Parathyroid adenoma (tissue), 2 donors: ENCODE results near the gene FAM241A.

ENCODE experiments used
- H2AFZ ChIP-seq: fragments of 300-600 bp; sonication (generic); one replicate; pipeline ENCODE4 v1.7.0; 2017; ENCODE audit warnings: antibody characterized with exemption, mild to moderate bottlenecking
- H3K27ac ChIP-seq: fragments of 300-600 bp; sonication (generic); one replicate; pipeline ENCODE4 v1.7.0; 2017
- H3K27me3 ChIP-seq: fragments of 300-600 bp; sonication (generic); one replicate; pipeline ENCODE4 v1.7.0; 2017; ENCODE audit warnings: low read length; ENCODE audit not compliant: control insufficient read depth, insufficient read depth
- H3K36me3 ChIP-seq: fragments of 300-600 bp; sonication (generic); one replicate; pipeline ENCODE4 v1.7.0; 2017; ENCODE audit warnings: low read length; ENCODE audit not compliant: control insufficient read depth, insufficient read depth
- H3K4me1 ChIP-seq: fragments of 300-600 bp; sonication (generic); one replicate; pipeline ENCODE4 v1.7.0; 2017; ENCODE audit warnings: control low read depth
- H3K4me2 ChIP-seq: fragments of 300-600 bp; sonication (generic); one replicate; pipeline ENCODE4 v1.7.0; 2017; ENCODE audit warnings: low read length
- H3K4me3 ChIP-seq: fragments of 300-600 bp; sonication (generic); one replicate; pipeline ENCODE4 v1.7.0; 2017; ENCODE audit warnings: low read depth, low read length
- H3K79me2 ChIP-seq: fragments of 300-600 bp; sonication (generic); one replicate; pipeline ENCODE4 v1.7.0; 2017; ENCODE audit warnings: control low read depth
- H3K9ac ChIP-seq: fragments of 300-600 bp; sonication (generic); one replicate; pipeline ENCODE4 v1.7.0; 2017; ENCODE audit warnings: mild to moderate bottlenecking
- H3K9me3 ChIP-seq: fragments of 300-600 bp; sonication (generic); one replicate; pipeline ENCODE4 v1.7.0; 2017; ENCODE audit warnings: low read length; ENCODE audit not compliant: control insufficient read depth
- TF ChIP-seq, protein P1 (sequence below): fragments of 300-600 bp; sonication (generic); IDR thresholded peaks from one replicate; pipeline ENCODE4 v1.7.0; 2017; ENCODE audit warnings: antibody characterized with exemption, mild to moderate bottlenecking
- donor health status: primary hyperparathyroidism.

FAM241A gene

DNA sequence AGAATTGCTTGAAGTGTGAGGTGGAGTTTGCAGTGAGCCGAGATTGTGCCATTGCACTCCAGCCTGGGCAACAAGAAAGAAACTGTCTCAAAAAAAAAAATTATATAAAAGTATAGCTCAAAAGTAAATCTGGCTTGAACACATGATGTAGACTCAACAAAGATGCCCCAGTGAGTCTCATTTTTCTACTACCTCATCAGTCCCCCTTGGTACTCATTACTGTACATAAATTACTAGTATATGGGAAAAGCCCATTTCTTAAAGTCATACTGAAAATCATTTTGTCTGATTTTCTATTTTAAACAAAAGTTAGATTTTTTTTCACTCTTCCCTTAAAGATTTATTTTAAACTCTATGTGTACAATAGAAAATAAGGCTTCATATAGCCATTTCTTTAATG is 39.2 kb downstream of the FAM241A start:
- no peaks in the 10 kb centered on the region for H3K9me3 ChIP-seq
- H3K36me3 ChIP-seq: no peaks in the 10 kb centered on the region
- H3K9ac ChIP-seq: no peak overlapping the region
- no peak overlapping the region for H3K4me3 ChIP-seq
- TF ChIP-seq, protein P1, sequence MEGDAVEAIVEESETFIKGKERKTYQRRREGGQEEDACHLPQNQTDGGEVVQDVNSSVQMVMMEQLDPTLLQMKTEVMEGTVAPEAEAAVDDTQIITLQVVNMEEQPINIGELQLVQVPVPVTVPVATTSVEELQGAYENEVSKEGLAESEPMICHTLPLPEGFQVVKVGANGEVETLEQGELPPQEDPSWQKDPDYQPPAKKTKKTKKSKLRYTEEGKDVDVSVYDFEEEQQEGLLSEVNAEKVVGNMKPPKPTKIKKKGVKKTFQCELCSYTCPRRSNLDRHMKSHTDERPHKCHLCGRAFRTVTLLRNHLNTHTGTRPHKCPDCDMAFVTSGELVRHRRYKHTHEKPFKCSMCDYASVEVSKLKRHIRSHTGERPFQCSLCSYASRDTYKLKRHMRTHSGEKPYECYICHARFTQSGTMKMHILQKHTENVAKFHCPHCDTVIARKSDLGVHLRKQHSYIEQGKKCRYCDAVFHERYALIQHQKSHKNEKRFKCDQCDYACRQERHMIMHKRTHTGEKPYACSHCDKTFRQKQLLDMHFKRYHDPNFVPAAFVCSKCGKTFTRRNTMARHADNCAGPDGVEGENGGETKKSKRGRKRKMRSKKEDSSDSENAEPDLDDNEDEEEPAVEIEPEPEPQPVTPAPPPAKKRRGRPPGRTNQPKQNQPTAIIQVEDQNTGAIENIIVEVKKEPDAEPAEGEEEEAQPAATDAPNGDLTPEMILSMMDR: no peak
- no peak overlapping the region for H3K27ac ChIP-seq
- no peak overlapping the region for H2AFZ ChIP-seq
- no peak overlapping the region for H3K4me2 ChIP-seq
- H3K27me3 ChIP-seq: no peaks in the 10 kb centered on the region
- H3K79me2 ChIP-seq: no peaks in the 10 kb centered on the region
- H3K4me1 ChIP-seq: no peaks in the 10 kb centered on the region

DNA sequence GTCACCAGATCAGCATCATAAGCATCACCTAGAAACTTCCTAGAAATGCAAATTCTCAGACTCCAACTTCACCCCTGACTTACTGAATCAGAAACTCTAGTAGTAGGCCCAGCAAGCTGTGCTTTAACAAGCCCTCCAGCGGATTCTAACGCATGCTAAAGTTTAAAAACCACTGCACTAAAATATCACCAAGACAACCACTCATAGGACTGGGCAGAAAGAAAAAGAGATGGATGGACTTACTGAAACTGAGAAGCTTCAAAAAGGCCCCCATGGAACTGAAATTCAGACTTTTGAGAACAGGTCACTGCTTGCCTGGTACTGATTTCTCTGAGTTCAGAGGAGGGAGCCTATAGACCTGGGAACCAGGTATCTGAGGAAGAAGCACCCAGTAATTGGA is 40.1 kb downstream of the FAM241A start:
- TF ChIP-seq, protein P1: no peak
- H3K4me3 ChIP-seq: no peak overlapping the region
- H3K27me3 ChIP-seq: no peaks in the 10 kb centered on the region
- no peaks in the 10 kb centered on the region for H3K79me2 ChIP-seq
- no peaks in the 10 kb centered on the region for H3K36me3 ChIP-seq
- H3K27ac ChIP-seq: no peak overlapping the region
- no peaks in the 10 kb centered on the region for H3K9me3 ChIP-seq
- H2AFZ ChIP-seq: no peak overlapping the region
- no peaks in the 10 kb centered on the region for H3K4me1 ChIP-seq
- no peak overlapping the region for H3K9ac ChIP-seq
- H3K4me2 ChIP-seq: no peak overlapping the region

- Histone ChIP-seq H3K4me3 (no peak overlapping the region), H3K4me2 (no peak overlapping the region), H3K9ac (no peak overlapping the region), H3K9me3 (no peaks in the 10 kb centered on the region), H3K79me2 (no peaks in the 10 kb centered on the region), H2AFZ (no peak overlapping the region), H3K27ac (no peak overlapping the region), H3K36me3 (no peaks in the 10 kb centered on the region), H3K27me3 (no peaks in the 10 kb centered on the region), H3K4me1 (no peaks in the 10 kb centered on the region)
- TF ChIP-seq, protein P1: no peak
These were observed 40.8 kb downstream of the FAM241A start for GRCh38 chr4:112185740-112186670.

DNA sequence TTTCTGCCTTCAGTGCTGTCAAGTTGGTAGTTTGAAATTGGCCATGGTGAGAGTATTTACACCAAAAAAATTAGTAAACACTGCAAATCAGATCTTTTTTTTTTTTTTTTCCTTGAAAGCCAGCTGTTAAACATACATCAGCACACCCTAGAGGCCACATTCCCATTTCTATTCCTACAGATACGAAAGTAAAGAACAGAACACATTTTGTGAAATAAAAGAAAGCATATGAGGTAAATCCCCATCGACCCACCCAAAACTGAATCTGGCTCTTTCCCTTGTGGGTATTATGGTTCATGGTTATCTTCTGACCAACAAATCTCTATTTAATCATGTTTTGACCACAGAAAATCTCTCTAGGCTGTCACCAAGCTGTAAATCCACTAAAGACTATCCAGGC is 44.5 kb downstream of the FAM241A start:
- Histone ChIP-seq H3K27me3 (no peaks in the 10 kb centered on the region), H3K9ac (no peak overlapping the region), H3K9me3 (no peaks in the 10 kb centered on the region), H3K4me1 (no peaks in the 10 kb centered on the region), H3K27ac (no peak overlapping the region), H3K36me3 (no peaks in the 10 kb centered on the region), H3K79me2 (no peaks in the 10 kb centered on the region), H3K4me3 (no peak overlapping the region), H3K4me2 (no peak overlapping the region), H2AFZ (no peak overlapping the region)
- TF ChIP-seq, protein P1: no peak

- H3K9me3 ChIP-seq: no peaks in the 10 kb centered on the region
- TF ChIP-seq, protein P1: no peak
- H3K27me3 ChIP-seq: no peaks in the 10 kb centered on the region
- no peak overlapping the region for H3K9ac ChIP-seq
- H2AFZ ChIP-seq: no peak overlapping the region
- no peaks in the 10 kb centered on the region for H3K4me1 ChIP-seq
- no peaks in the 10 kb centered on the region for H3K79me2 ChIP-seq
- H3K4me3 ChIP-seq: no peak overlapping the region
- H3K36me3 ChIP-seq: no peaks in the 10 kb centered on the region
- H3K4me2 ChIP-seq: no peak overlapping the region
- H3K27ac ChIP-seq: no peak overlapping the region
These were observed 45.4 kb downstream of the FAM241A start for GRCh38 chr4:112190684-112191083.
